Measurements from ENCODE around the gene TPP1.

The TPP1 gene

DNA sequence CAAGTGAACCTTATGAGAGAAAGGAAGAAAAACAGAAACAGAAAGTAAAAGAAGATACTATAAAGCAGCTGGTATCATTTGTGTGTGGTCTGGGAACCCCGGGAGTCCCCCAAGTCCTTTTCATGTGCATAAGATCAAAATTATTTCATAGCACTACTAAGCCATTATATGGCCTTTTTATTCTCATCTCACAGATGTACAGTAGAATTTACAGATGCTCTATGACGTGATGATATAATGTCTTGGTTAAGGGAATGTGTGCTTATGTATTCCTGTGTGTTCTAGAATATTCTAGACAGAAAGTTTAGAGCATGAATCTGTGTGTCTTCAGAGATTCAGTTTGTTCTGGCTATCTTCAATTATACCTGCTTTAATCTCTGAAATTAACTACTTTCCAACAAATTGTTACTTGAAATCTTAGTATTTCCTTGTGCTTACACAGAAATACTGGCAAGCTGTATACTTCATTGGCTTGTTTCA is 8.6 kb upstream of the TPP1 start:
- DNase-seq (ENCODE audit: low spot score), result no peak

DNA sequence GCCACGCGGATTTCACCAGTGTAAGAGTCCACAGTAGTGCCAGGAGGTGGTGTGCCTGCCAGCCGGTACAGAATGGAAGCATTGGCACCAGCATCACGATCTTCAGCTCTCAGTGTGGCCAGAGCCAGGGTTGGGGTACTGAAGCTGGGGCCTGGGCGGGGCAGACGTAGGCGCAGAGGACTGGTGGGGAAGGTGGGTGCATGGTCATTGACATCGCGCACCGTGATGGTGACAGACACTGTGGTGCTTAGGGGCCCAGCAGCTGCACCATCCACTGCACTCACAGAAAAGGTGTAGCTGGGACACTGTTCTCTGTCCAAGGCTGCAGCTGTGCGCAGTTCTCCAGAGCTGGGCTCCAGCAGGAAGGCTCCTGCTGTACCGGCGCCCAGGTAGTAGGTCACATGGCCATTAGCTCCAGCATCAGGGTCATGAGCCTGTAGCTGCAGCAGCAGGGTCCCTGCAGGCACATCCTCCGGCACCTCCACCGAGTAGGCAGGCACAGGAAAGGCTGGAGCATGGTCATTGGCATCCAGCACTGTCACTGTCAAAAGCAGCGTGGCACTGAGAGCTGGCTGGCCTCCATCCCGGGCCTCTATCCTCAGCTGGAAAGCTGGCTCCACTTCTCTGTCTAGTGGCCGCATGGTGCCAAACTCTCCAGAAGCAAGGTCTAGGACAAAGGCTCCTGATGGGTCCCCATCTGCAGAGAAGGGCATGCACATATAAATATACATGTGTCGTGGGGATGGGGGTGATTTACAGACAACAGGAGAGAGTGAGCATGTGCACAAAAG is 7.9 kb upstream of the TPP1 start:
- DNase-seq (ENCODE audit: low spot score), result no peak

DNA sequence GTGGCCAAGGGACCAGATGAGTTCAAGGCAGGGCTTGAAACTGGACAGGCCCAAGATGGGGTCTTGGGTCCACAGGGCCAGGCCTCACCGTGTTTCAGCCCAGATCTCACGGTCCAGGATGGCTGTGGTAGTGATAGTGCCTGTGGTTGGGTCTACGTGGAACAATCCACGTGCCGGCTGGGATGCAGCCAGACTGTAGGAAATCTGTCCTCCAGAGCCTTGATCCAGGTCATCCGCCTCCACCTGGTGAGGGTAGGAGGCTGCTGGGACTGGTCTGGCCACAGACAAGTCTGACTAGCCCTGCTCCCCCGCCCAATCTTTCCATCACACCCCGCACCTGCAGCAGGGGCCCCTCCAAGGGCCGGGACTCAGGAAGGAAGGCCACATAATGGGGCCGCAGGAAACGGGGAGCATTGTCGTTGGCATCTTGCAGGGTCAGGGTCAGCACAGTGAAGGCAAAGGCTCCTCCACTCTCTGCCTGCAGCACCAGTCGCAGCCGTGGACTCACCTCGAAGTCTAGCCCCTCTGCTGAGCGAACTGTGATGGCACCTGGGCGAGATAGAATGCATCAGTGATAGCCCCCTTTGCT is 6.7 kb upstream of the TPP1 start:
- no peak for DNase-seq (ENCODE audit: low spot score)

DNA sequence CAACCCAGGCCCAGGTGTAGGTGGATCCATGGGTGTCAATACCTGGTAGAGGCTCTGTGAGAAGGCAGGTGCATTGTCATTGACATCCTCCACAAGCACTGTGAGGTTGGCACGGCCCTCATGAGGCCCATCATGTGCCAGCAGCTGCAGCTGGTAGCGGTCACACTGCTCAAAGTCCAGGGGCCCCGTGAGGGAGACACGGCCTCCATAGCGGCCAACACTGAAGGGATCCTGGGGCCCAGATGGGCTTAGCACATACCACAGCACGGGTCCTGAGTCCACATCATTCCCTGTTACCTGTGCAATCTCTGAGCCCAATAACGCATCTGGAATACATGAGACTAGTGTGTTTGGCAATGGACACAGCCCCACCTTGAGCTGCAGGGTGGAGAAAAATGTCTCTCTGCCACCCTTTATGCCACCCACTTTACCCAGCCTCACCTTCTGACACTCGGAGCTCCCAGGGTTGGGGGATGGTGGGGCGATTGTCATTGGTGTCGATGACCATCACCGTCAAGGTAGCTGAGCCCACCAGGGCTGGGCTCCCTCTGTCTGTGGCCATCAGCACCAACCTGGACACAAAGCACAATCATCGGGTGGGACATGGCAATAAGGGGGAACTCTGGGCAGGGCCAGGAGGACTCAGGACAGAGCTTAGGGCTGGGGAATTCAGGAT is 6.1 kb upstream of the TPP1 start:
- DNase-seq (ENCODE audit: low spot score), result no peak

DNA sequence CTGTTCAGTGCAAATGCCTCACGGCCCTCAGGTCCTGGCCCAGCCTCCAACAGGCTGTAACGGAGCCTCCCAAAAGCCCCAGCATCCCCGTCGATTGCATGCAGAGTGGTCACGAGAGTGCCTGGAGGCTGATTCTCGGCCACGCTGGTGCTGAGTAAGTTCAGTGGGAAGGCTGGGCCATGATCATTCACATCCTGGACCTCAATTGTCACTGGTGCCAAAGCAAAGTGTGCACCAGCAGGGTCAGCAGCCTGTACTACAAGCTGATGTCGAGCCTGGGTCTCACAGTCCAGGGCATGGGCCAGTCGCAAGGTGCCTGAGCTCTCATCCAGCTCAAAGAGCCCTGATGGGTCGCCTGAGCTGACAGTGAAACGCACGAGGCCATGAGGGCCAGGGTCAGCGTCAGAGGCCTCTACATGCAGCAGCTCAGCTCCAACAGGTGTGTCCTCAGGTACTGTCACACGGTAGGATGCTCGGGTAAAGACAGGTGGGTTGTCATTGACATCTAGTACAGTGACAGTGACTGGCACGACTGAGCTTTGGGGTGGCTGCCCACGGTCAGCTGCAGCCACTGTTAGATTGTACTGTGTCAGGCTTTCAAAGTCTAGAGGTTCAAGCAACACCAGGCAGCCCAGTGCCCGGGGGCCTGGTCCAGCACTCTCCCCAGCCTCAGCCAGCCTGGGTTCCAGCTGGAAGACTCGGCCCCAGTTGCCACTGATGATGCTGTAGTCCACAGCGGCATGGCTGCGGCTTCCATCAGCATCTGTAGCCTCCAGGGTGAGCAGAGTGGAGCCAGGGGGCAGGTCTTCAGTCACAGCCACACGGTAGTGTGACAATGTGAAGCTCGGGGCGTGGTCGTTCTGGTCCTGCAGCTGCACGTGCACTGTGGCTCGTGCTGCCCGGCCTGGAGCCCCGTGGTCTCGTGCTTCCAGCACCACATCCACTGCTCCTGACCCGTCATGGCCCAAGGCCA is 4.5 kb upstream of the TPP1 start:
- DNase-seq (ENCODE audit: low spot score), result no peak

DNA sequence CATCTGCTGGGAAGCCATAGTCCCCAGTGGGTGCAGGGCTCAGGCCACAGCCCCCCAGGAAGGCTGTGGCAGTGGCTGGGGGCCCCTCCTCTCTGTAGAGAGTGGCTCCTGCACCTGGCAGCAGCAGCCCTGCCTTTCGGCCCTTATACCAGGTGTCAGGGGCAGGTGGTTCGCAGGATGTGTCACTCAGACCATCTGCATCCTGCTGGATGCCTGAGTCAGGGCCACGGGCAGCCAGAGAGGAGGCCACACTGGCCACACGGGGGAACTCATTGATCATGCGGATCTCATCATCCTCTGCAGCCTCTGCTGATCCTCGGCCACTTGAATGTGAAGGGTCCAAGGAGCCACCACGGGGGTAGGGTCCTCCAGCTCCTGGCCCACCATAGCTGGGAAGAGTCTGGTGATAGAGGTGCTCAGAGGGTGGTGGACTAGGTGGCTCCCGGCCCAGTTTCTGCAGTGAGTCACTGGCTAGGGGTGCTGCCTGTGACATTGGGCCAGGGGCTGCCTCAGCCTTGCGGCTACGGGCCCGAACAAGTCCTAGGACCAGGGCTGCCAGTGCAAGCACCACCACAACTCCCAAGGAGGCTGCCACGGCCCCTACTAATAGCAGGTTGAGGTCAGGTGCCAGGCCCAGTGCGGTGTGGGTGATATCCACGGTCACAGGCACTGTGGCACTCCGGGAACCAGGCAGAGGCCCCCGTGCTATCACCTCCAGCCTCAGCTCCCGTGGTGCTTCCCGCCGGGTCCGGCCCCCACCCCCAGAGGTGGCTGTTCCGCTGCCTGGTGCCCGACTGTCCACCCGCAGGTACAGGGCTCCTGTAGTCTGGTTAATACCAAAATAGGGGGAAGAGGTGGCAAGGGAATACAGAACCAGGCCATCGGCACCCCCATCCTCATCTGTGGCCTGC is 3.3 kb upstream of the TPP1 start:
- peak; percentile 13 for DNase-seq (ENCODE audit: low spot score)

DNA sequence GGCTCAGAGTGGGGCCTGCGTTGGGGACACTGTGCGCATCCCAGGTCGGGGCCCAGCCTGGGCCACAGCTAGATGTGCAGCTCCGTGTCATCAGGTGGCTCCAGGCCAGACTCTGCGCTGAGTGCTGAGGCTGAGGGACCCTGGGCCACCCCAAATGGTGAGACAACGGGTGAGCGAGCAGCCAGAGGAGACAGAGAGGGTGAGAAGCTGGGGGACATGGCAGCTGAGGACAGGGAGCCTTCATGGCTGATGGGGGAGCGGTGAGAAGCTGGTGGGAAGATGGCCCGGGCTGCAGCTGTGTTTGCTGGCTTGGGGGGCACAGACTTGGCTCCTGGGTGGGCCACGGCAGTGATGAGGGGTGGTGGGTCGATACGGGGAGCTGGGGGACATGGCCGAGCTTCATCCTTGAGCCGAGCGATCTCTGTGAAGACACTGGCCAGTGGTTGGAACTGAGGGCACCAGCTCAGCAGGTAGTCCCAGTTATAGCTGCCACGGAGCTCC is 2.5 kb upstream of the TPP1 start:
- no peak for DNase-seq (ENCODE audit: low spot score)

DNA sequence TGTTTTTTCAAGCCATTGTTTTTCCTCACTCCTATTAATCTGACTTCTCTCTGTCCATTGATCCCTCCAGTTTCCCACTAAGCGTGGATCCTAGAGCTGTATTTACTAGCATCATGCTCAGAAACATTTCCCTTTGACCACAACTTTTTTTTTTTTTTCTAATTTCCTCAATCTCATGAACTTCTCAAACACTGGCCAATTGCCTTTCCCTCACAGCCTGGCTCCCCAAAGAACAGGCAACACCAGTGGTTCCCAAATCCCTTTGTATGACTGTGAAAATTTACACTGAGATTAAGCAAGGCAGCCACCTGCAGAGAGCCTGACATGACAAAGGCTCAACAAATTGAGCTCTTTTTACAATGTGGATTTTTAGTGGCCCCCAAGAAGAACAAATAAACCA is 1.4 kb upstream of the TPP1 start:
- DNase-seq (ENCODE audit: low spot score), result no peak

DNA sequence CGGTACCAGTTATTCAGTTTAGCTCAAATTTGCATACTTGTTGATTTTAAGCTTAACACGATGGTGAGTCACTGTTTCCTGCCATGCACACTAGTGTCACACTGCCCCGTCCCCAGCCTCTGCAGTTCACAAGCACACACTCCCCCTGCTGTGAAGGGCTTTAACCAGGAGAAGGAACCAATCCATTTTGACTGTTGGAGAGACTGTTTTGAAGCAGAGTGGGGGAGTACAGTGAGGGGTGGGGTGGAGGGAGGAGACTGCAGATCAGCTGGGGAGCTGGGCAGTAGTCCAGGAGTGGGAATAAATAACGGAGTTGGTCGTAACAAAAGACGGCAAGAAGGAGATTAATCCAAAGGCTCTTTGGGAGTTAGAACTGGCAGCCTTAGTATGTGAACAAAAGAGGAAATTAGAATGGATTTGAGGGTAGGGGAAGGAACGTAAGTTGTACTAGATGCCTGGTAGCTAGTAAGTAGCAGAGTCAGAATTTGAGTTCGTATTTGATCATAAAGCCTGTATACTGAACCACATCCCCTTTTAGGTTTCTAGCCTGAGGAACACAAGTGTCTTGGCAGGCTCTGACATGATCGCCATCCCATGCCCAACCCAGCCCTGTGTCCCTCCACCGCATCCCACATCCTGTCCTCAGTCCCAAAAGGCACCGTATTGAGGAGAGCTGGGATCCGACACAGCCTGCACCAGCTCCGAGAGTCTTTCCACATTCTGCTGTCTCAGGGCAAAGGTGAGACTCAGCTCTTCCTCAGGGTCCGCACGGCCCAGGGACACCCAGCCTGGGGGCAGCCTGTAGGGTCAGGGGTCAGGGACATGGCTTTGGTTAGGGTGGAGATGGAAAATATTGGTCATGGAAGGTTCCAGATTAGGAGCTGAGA is 862 bp downstream of the TPP1 start:
- peak; percentile 42 for DNase-seq (ENCODE audit: low spot score)

DNA sequence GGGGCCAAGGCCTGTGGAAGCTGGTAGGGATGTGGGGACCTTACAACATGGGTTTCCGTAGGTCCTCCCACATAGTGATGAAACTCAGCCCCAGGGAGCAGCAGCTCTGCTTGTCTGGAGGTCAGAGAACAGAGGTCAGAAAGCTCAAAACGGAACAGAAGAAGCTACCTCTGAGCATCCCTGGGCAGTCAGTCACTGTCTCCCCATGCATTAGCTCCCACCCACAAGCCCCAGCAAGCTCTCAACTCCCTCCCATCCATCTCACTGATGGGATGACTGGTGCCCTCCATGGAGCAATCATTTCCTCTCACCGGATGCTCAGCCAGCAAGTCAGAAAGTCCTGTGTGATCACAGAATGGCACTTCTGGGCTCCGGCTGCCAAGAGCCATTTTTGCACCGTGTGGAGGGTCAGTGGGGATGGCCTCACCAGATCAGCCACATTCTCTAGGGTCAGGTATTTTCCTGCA is 1.9 kb downstream of the TPP1 start:
- DNase-seq (ENCODE audit: low spot score), result no peak

DNA sequence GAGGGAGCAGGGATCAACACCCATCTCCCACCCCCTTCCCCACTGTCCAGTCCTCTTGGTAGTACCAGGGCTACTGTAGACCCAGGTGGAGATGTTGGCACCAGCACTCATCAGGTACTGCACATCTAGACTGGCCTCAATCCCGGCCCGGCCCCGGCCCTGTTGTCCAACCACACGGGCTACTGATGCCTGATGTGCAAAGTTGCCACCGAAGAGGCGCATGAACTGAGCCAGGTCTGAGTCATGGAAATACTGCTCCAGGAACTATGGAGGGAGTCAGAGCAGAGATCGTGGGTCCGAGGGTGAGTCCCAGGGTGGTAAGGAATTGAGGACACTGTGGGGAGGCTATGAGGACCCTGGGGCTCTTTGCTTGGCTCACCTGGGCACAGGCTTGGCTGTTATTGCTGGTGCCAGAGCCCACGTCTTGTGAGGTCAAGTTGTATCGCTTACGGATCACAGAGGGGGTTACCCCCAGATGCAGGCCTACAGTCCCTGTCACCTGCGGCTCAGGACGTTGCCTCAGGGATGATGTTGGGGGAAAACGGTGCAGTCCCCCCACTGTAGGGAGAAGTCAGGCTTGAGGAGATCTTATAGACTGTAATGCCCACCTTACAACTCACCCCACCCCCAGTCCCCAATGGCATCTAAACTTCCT is 2.5 kb downstream of the TPP1 start:
- no peak for DNase-seq (ENCODE audit: low spot score)

DNA sequence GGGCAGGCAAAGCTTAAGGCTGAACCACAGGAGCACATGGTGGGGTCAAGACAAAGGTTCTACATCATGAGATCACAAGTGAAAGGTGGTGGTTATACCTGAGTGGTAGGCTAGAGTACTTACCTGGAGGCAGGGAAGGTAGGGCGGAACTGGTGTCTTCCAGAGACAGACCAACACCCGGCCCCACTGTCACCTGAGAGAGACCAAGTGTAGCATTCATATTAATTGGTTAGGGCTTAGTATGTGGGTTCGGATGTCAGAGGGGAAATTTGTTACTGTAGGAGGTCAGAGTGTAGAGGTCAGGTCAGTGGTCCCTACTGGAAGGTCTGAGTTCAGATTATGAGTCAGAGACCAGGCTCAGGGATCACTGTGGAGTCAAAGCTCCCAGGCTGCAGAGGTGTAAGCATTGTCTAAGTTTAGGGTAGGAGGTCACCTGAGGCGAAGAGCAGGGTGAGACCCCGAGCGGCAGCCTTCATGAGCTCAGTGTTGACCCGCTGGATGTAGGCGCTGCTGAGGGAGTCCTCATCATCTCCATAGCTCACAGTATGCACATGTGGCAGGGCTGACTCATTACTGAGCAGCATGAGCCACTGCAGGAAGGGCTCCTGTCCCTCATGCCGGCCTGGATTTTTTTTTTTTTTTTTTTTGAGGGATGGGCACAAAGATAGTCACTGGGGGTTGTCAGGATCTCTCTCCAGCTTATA is 3.2 kb downstream of the TPP1 start:
- peak; percentile 19 for DNase-seq (ENCODE audit: low spot score)

DNA sequence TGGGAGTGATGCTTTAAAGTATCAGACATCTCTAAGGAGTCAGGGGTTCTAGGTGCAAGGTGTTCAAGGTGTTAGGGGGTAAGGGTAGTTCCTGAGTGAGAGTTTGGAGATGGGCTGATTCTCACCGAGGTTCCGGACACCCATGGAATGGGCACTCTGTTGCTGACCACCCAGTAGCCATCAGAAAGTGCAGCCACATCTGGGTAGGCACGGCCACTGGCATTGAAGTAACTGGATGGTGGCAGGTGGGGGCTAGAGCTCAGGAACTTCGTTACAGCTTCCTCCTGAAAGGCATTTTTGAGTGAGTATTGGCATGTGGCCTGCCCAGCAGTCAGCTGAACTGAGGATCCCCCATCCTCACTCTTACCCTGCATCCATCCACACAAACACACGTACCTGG is 4.2 kb downstream of the TPP1 start:
- no peak for DNase-seq (ENCODE audit: low spot score)

DNA sequence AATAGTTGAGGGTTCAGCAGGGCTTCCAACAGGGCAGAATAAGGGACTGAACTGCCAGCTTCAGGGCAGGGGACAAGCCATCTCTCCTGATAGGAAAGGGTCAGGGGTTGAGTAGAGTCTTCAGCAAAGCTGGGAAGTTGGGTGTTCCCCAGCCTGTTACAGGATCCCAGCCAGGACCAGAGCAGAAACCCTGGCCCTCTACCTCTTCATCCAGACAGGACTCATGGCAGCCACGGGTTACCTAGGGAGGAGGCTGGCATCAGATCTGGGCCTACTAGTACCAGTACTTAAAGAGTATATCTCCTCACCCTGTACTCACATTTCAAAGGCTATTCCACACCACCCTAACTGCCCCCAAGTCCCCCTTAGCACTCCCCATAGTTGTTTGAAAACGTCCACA is 4.8 kb downstream of the TPP1 start:
- no peak for DNase-seq (ENCODE audit: low spot score)

DNA sequence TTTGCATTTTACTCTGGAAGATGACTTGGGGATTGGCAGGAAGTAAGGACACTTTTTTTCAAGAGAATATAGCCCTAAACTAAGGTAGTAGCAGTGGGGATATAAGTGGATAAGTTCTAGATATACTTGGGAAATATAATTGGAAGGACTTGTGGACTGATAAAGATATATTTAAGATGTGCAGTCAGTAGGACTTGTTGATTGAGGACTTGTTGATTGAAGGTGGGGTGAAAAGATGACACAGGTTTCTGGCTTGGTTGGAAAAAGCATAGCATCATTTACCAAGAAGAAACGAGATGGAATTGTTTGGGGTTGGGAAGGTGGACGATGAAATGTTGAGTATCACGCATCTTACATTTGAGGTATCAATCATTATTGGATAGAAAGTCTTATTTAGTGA is 5.7 kb downstream of the TPP1 start:
- no peak for DNase-seq (ENCODE audit: low spot score)

DNA sequence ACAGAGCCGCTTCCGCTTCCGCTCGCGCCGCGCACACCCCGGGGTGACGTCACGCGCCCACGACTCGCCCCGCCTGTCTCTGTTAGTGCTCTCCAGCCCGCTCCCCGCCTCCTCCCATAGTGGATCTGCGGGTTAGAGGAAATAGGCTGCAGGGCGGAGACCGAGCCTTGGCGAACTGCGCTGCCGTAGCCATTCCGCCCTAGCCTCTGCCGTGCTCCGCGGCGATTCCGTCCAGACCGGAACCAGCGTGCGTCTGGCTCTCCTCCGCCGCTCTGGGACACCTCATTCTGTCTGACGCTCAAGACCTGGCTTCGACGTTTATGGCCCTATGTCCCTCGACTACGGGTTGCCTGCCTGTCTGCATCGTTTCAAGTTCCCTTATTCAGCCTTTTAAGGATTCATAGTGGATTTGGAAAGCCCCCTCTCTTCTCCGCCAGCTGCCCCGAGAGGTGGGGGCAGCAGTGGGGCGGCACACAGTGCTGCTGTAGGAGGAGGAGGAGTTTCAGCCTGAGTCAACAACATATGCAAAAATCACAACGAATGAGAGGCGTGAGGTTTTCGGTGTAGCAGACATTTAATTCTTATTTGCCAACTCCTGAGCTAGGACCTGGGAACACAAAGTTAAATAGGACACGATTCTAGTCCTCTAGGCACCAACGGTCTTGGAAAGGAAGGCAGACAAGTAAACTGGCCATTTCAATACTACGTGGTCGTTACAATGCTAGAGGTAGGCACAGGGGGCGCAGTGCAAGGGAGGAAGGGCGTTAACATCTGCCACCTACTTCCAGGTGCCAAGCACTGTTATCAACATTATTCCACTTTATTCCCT is 6.8 kb downstream of the TPP1 start, which contains the start of gene TAF10:
Gene TAF10, minus strand, starts transcription at position 4 of the 829 bp plus-strand sequence. CDS start 27 bp downstream, outside the sequence.
- peak; percentile 97 for DNase-seq (ENCODE audit: low spot score)

DNA sequence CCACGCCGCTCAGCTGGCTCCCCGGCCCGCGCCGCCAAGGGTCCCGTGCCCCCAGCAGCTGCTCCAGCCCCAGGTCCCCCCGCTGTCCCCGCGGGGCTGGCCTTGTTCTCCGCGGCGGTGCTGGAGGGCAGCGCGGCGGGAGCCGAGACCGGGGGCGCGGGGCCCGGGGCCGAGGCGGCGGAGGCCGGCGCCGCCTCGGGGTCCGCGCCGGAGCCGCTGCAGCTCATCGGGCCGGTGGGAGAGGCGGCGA is 7.3 kb downstream of the TPP1 start:
- DNase-seq (ENCODE audit: low spot score), result no peak

All from kidney tubule cell (primary cell).